ENCODE results near the gene CCDC38.
"Not testable (repeated sequence)": the region's sequence is repeated elsewhere in the genome, so short reads cannot be mapped to it uniquely, and the experiment has no call there.

Gene CCDC38

DNA sequence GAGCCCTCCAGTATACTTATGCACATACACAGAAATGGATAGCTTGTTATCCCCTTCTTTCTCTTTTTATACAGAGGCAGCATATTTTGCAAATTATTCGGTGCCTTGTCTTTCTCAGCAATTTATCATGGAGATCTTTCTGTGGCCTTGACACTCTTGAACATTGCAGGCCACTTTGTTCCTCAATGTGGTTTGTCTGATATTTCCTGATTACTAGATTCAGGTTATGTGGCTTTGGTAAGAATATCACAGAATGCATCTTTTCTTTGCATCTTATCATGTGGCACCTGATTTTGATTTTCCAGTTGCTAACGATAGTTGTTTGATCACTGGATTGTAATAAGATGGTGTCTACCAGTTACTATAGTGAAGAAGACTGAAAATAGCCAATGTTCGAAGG, 90.8 kb downstream of the CCDC38 start:
- Histone ChIP-seq H3F3A (ENCODE audit: insufficient read depth) (no peaks in the 10 kb centered on the region), H3K4me2 (ENCODE audit: low read depth, low read length, poor library complexity, severe bottlenecking) (no peak overlapping the region), H3K9me2 (replicated peaks; ENCODE audit: insufficient read depth, low read length) (no peaks in the 10 kb centered on the region), H3K9me3 (ENCODE audit: insufficient read depth, low read length) (no peaks in the 10 kb centered on the region), H3K9ac (ENCODE audit: low read length) (no peak overlapping the region), H3K79me2 (ENCODE audit: insufficient read depth, low read length) (no peaks in the 10 kb centered on the region), H3K27ac (ENCODE audit: low read depth, low read length) (no peak overlapping the region), H3K36me3 (ENCODE audit: low read length) (no peaks in the 10 kb centered on the region), H4K20me1 (ENCODE audit: low read depth, low read length) (no peaks in the 10 kb centered on the region), H2AFZ (ENCODE audit: low read depth, low read length, severe bottlenecking) (no peak overlapping the region), H3K27me3 (ENCODE audit: low read length) (no peaks in the 10 kb centered on the region), H3K4me3 (ENCODE audit: insufficient read depth, low read length, poor library complexity, severe bottlenecking) (no peak overlapping the region)
- no peak for TF ChIP-seq EZH2phosphoT487 (conservative IDR thresholded peaks at IDR 0.05; ENCODE audit: low read length)

DNA sequence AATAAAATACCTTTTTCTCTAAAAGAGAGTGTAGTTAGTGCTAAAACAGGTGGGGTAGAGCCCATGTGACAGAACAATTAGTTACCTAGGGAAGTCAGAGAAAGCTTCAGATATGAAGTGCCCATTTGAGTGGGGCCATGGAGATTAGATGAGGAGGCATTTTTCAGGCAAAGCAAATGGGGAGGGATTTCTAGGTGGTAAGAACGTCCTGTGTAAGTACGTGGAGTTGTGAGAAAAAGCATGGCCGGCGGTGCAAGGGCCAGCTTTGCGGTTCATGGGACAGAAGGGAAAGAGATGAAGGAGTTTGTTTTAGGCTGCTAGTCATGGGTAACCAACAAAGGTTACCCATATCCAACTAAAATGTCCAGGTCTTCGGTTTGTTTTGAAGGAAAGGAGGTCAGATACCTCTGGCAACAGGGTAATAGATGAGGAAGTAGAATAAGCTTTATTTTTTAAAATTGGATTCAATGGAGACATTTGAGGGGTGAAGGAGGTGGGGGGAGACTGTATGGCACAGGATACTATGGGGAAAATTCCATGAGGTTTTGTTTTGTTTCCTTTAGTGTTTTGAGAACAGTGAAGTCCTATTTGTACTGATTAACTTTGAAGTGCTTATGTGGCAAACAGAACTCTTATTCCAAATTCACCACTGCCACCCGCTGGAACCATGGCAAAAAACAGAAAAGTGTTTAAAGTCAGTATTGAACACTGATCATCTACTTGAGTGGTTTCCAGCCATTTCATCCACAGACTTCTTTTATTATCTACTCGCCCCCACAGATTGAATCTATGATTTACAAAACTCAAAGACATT, 93.6 kb downstream of the CCDC38 start:
- TF ChIP-seq EZH2phosphoT487 (conservative IDR thresholded peaks at IDR 0.05; ENCODE audit: low read length): no peak
- TF ChIP-seq, protein P1, sequence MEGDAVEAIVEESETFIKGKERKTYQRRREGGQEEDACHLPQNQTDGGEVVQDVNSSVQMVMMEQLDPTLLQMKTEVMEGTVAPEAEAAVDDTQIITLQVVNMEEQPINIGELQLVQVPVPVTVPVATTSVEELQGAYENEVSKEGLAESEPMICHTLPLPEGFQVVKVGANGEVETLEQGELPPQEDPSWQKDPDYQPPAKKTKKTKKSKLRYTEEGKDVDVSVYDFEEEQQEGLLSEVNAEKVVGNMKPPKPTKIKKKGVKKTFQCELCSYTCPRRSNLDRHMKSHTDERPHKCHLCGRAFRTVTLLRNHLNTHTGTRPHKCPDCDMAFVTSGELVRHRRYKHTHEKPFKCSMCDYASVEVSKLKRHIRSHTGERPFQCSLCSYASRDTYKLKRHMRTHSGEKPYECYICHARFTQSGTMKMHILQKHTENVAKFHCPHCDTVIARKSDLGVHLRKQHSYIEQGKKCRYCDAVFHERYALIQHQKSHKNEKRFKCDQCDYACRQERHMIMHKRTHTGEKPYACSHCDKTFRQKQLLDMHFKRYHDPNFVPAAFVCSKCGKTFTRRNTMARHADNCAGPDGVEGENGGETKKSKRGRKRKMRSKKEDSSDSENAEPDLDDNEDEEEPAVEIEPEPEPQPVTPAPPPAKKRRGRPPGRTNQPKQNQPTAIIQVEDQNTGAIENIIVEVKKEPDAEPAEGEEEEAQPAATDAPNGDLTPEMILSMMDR (IDR thresholded peaks at IDR 0.05; ENCODE audit: insufficient read depth, low read length, poor library complexity, severe bottlenecking): no peak
- Histone ChIP-seq H3K9ac (ENCODE audit: low read length) (no peak overlapping the region), H3K4me2 (ENCODE audit: low read depth, low read length, poor library complexity, severe bottlenecking) (no peak overlapping the region), H3K27ac (ENCODE audit: low read depth, low read length) (no peak overlapping the region), H3K9me3 (ENCODE audit: insufficient read depth, low read length) (no peaks in the 10 kb centered on the region), H3K4me3 (ENCODE audit: insufficient read depth, low read length, poor library complexity, severe bottlenecking) (no peak overlapping the region), H3K36me3 (ENCODE audit: low read length) (no peaks in the 10 kb centered on the region), H3F3A (ENCODE audit: insufficient read depth) (no peaks in the 10 kb centered on the region), H4K20me1 (ENCODE audit: low read depth, low read length) (no peaks in the 10 kb centered on the region), H3K27me3 (ENCODE audit: low read length) (no peaks in the 10 kb centered on the region), H3K79me2 (ENCODE audit: insufficient read depth, low read length) (no peaks in the 10 kb centered on the region), H3K9me2 (replicated peaks; ENCODE audit: insufficient read depth, low read length) (no peaks in the 10 kb centered on the region), H2AFZ (ENCODE audit: low read depth, low read length, severe bottlenecking) (no peak overlapping the region)

DNA sequence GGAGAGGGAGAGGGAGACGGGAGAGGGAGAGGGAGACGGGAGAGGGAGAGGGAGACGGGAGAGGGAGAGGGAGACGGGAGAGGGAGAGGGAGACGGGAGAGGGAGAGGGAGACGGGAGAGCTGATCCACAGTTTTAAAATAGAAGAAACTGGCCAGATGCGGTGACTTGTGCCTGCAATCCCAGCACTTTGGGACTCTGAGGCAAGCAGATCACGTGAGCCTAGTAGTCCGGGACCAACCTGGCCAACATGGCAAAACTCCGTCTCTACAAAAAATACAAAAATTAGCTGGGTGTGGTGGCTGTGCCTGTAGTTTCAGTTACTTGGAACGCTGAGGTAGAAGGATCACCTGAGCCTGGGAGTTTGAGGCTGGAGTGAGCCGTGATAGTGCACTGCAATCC, 100.0 kb downstream of the CCDC38 start:
- H3K36me3 ChIP-seq (ENCODE audit: low read length); H3K79me2 ChIP-seq (ENCODE audit: insufficient read depth, low read length); H4K20me1 ChIP-seq (ENCODE audit: low read depth, low read length); H3K9ac ChIP-seq (ENCODE audit: low read length); H3F3A ChIP-seq (ENCODE audit: insufficient read depth); H3K27me3 ChIP-seq (ENCODE audit: low read length); H3K9me2 ChIP-seq (replicated peaks; ENCODE audit: insufficient read depth, low read length); H3K4me3 ChIP-seq (ENCODE audit: insufficient read depth, low read length, poor library complexity, severe bottlenecking); H3K4me2 ChIP-seq (ENCODE audit: low read depth, low read length, poor library complexity, severe bottlenecking); H3K9me3 ChIP-seq (ENCODE audit: insufficient read depth, low read length); H2AFZ ChIP-seq (ENCODE audit: low read depth, low read length, severe bottlenecking); H3K27ac ChIP-seq (ENCODE audit: low read depth, low read length): not testable (repeated sequence)

DNA sequence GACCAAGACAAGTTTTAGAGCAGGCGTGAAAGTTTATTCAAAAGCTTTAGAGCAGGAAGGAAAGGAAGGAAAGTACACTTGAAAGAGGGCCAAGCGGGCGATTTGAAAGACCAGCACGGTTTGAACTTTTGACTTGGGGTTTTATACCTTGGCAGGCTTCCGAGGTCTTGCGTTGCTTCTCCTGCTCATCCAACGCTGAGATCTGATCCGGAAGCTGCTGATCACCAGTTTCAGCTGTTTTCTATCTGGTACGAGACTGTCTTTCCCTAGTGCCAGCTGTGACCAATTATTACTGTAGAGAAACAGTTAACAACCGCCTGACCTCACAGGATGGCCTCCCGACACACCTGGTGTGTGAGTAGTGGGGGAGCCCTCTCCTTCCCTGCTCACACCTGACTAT, 104.3 kb downstream of the CCDC38 start:
- H3K9me2 ChIP-seq (replicated peaks; ENCODE audit: insufficient read depth, low read length): no peaks in the 10 kb centered on the region
- no peak for TF ChIP-seq EZH2phosphoT487 (conservative IDR thresholded peaks at IDR 0.05; ENCODE audit: low read length)
- TF ChIP-seq, protein P1 (IDR thresholded peaks at IDR 0.05; ENCODE audit: insufficient read depth, low read length, poor library complexity, severe bottlenecking): no peak
- no peak overlapping the region for H3K4me3 ChIP-seq (ENCODE audit: insufficient read depth, low read length, poor library complexity, severe bottlenecking)
- H3K27ac ChIP-seq (ENCODE audit: low read depth, low read length): no peak overlapping the region
- no peaks in the 10 kb centered on the region for H3K36me3 ChIP-seq (ENCODE audit: low read length)
- no peak overlapping the region for H2AFZ ChIP-seq (ENCODE audit: low read depth, low read length, severe bottlenecking)
- H4K20me1 ChIP-seq (ENCODE audit: low read depth, low read length): no peaks in the 10 kb centered on the region
- H3K9ac ChIP-seq (ENCODE audit: low read length): no peak overlapping the region
- no peaks in the 10 kb centered on the region for H3F3A ChIP-seq (ENCODE audit: insufficient read depth)
- no peaks in the 10 kb centered on the region for H3K27me3 ChIP-seq (ENCODE audit: low read length)
- H3K9me3 ChIP-seq (ENCODE audit: insufficient read depth, low read length): no peaks in the 10 kb centered on the region
- H3K4me2 ChIP-seq (ENCODE audit: low read depth, low read length, poor library complexity, severe bottlenecking): no peak overlapping the region
- H3K79me2 ChIP-seq (ENCODE audit: insufficient read depth, low read length): no peaks in the 10 kb centered on the region
